ENCODE data around the gene LMTK2.

The LMTK2 gene

GRCh38 chr7:98222533-98223195 is 116.0 kb downstream of the LMTK2 start:
- no peak for DNase-seq

GRCh38 chr7:98223351-98223897 is 116.8 kb downstream of the LMTK2 start:
- no peak for DNase-seq

- DNase-seq: no peak
These were observed 117.4 kb downstream of the LMTK2 start for GRCh38 chr7:98223898-98224700.

- DNase-seq: no peak
These were observed 118.1 kb downstream of the LMTK2 start for GRCh38 chr7:98224701-98225181.

- no peak for DNase-seq
These were observed 119.4 kb downstream of the LMTK2 start for GRCh38 chr7:98225913-98226614.

GRCh38 chr7:98227939-98228338 is 121.3 kb downstream of the LMTK2 start:
- DNase-seq: no peak

GRCh38 chr7:98228801-98229200 is 122.1 kb downstream of the LMTK2 start:
- DNase-seq: no peak

- DNase-seq: no peak
These were observed 122.8 kb downstream of the LMTK2 start for GRCh38 chr7:98229441-98229840.

- DNase-seq: no peak
These were observed 123.5 kb downstream of the LMTK2 start for GRCh38 chr7:98229991-98230745.

GRCh38 chr7:98230746-98231471 is 124.2 kb downstream of the LMTK2 start:
- no peak for DNase-seq

- DNase-seq: no peak
These were observed 125.0 kb downstream of the LMTK2 start for GRCh38 chr7:98231493-98232262.

- no peak for DNase-seq
These were observed 125.6 kb downstream of the LMTK2 start for GRCh38 chr7:98232263-98232585.

- no peak for DNase-seq
These were observed 126.1 kb downstream of the LMTK2 start for GRCh38 chr7:98232799-98233198.

GRCh38 chr7:98233219-98234070 is 126.8 kb downstream of the LMTK2 start:
- no peak for DNase-seq

GRCh38 chr7:98234429-98235147 is 127.9 kb downstream of the LMTK2 start:
- DNase-seq: no peak

- no peak for DNase-seq
These were observed 129.2 kb downstream of the LMTK2 start for GRCh38 chr7:98235901-98236300.

- no peak for DNase-seq
These were observed 129.9 kb downstream of the LMTK2 start for GRCh38 chr7:98236355-98237185.

- no peak for DNase-seq
These were observed 131.4 kb downstream of the LMTK2 start for GRCh38 chr7:98238076-98238475.

- no peak for DNase-seq
These were observed 132.3 kb downstream of the LMTK2 start for GRCh38 chr7:98238976-98239375.
